DND-41 (cell line): ENCODE results near the gene MLLT6.

Experiments
- EZH2 ChIP-seq: IDR thresholded peaks from 3 replicates; pipeline ENCODE4 v1.6.1; 2012; ENCODE audit warnings: borderline replicate concordance, low read depth, mild to moderate bottlenecking, moderate library complexity, low read length, inconsistent platforms; ENCODE audit not compliant: severe bottlenecking
- TF ChIP-seq, protein P1 (sequence below): IDR thresholded peaks from 2 replicates; pipeline ENCODE4 v1.5.1; 2012; ENCODE audit warnings: borderline replicate concordance, low read length, moderate library complexity, mild to moderate bottlenecking; ENCODE audit not compliant: poor library complexity, severe bottlenecking; ENCODE audit errors: extremely low read depth

DNA sequence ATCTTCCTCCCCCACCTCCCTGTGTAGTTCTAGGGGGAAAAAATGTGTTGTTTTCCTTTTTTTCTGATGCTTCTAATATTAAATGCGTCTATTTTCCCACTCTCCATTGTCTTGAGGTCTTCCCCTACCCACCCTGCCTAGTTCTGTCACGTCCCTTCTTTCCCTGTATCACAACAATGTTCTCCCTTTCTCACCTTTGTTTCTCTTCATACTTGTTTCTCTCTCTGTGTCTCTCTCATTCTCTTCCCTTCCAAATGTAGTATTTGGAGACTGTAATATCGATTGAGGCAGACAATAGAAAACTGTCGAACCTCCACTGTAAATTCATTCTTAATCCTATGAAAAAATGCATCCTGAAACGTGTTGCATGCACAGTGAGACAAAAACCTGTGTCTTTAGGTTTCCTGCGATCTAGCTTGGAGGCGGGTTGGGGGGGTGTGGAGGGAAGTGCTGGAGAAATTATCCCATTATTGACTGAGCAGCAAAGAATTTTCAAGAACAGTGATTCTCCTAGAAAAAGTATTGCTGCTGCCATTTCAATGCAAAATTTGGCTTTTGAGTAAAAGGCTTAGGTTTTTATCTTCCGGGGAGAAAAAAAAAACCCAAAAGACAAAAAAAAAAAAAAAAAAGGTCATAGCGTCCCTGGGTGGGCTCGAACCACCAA, 46.2 kb downstream of the MLLT6 start:
- no peak for TF ChIP-seq EZH2
- TF ChIP-seq, protein P1, sequence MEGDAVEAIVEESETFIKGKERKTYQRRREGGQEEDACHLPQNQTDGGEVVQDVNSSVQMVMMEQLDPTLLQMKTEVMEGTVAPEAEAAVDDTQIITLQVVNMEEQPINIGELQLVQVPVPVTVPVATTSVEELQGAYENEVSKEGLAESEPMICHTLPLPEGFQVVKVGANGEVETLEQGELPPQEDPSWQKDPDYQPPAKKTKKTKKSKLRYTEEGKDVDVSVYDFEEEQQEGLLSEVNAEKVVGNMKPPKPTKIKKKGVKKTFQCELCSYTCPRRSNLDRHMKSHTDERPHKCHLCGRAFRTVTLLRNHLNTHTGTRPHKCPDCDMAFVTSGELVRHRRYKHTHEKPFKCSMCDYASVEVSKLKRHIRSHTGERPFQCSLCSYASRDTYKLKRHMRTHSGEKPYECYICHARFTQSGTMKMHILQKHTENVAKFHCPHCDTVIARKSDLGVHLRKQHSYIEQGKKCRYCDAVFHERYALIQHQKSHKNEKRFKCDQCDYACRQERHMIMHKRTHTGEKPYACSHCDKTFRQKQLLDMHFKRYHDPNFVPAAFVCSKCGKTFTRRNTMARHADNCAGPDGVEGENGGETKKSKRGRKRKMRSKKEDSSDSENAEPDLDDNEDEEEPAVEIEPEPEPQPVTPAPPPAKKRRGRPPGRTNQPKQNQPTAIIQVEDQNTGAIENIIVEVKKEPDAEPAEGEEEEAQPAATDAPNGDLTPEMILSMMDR, result no peak
